Uterus (tissue), 4 donors: ENCODE data around the gene TRPV2. TPM values are rescaled to one million over a fixed set of nuclear protein-coding genes. Genes with fewer than 3 reads are reported as not detected.

ENCODE experiments used
- DNase-seq, 2 donors: peaks; one replicate each; pipeline ENCODE4 v3.0.0-alpha.2; 2019 to 2020
- H3K27ac ChIP-seq, 2 donors: fragments of 200-600 bp; sonication (generic); 1 replicate in 1 of 2; 2 replicates in 1 of 2; pipeline ENCODE4 v1.5.1; 2016 to 2018
- H3K27me3 ChIP-seq, 2 donors: fragments of 200-600 bp; sonication (generic); one replicate each; pipeline ENCODE4 v1.5.1; 2018 to 2019; ENCODE audit warnings: control low read depth in 1 of 2
- H3K36me3 ChIP-seq, 2 donors: fragments of 200-600 bp; sonication (generic); one replicate each; pipeline ENCODE4 v1.5.1; 2019; ENCODE audit warnings: control low read depth in 1 of 2
- H3K4me1 ChIP-seq, 2 donors: fragments of 200-600 bp; sonication (generic); one replicate each; pipeline ENCODE4 v1.5.1; 2018 to 2019; ENCODE audit warnings: control low read depth in 1 of 2
- H3K4me3 ChIP-seq, 2 donors: fragments of 200-600 bp; sonication (generic); 1 replicate in 1 of 2; 2 replicates in 1 of 2; pipeline ENCODE4 v1.5.1; 2018 to 2019; ENCODE audit warnings: mild to moderate bottlenecking in 1 of 2
- H3K9me3 ChIP-seq, 2 donors: fragments of 200-600 bp; sonication (generic); one replicate each; pipeline ENCODE4 v1.5.1; 2019; ENCODE audit warnings: control low read depth in 1 of 2
- POLR2A ChIP-seq, 2 donors: fragments of 450-650 bp; IDR thresholded peaks; one replicate each; pipeline ENCODE4 v1.6.1; 2016; ENCODE audit warnings: antibody characterized with exemption in 2 of 2, mild to moderate bottlenecking in 1 of 2, moderate library complexity in 1 of 2
- intact Hi-C: fragments of 100-400 bp; cut with DNase I; formaldehyde crosslinking; loops from one replicate; pipeline ENCODE4 v1.15.1; 2023; ENCODE audit warnings: low total_unique reads
- total RNA-seq, 4 donors: library from RNA; depleted of rRNA in 3 of 4; stranded (reverse); fragments of >200 nt in 3 of 4; gene quantifications; one replicate each; pipeline versions ENCODE4 v1.1.0 to v1.2.4, GENCODE V29; 2014 to 2023
- TF ChIP-seq, protein P1 (sequence below), 4 experiments: fragments of 200-600 bp in 2 of 4; fragments of 450-650 bp in 2 of 4; sonication (generic) in 2 of 4; IDR thresholded peaks; one replicate each; pipeline ENCODE4 v1.5.1; 2016 to 2019; ENCODE audit warnings: antibody characterized with exemption in 4 of 4, mild to moderate bottlenecking in 2 of 4, moderate library complexity in 1 of 4
- donor health status: DM: yes; HTN: yes; CAD: no.

The TRPV2 gene
- total RNA-seq, 4 donors from 2014 or later = 6.2 to 26.2 (median 12.9) TPM

GRCh38 chr17:16464303-16465051, 49.1 kb downstream of the TRPV2 start:
- TF ChIP-seq, protein P1, sequence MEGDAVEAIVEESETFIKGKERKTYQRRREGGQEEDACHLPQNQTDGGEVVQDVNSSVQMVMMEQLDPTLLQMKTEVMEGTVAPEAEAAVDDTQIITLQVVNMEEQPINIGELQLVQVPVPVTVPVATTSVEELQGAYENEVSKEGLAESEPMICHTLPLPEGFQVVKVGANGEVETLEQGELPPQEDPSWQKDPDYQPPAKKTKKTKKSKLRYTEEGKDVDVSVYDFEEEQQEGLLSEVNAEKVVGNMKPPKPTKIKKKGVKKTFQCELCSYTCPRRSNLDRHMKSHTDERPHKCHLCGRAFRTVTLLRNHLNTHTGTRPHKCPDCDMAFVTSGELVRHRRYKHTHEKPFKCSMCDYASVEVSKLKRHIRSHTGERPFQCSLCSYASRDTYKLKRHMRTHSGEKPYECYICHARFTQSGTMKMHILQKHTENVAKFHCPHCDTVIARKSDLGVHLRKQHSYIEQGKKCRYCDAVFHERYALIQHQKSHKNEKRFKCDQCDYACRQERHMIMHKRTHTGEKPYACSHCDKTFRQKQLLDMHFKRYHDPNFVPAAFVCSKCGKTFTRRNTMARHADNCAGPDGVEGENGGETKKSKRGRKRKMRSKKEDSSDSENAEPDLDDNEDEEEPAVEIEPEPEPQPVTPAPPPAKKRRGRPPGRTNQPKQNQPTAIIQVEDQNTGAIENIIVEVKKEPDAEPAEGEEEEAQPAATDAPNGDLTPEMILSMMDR (IDR thresholded peaks at IDR 0.05) = no peak
- no peak for TF ChIP-seq POLR2A (IDR thresholded peaks at IDR 0.05)
- DNase-seq = no peak
- H3K4me3 ChIP-seq = no peak overlapping the region
- intact Hi-C loops = loop anchor here (5.0 kb wide), 1 partner anchor 38 kb away; no protein-coding TSS in a partner anchor
- no peaks in the 10 kb centered on the region for H3K36me3 ChIP-seq
- H3K9me3 ChIP-seq = no peaks in the 10 kb centered on the region
- no peaks in the 10 kb centered on the region for H3K4me1 ChIP-seq
- H3K27ac ChIP-seq = no peak overlapping the region
- H3K27me3 ChIP-seq = no peaks in the 10 kb centered on the region

DNA sequence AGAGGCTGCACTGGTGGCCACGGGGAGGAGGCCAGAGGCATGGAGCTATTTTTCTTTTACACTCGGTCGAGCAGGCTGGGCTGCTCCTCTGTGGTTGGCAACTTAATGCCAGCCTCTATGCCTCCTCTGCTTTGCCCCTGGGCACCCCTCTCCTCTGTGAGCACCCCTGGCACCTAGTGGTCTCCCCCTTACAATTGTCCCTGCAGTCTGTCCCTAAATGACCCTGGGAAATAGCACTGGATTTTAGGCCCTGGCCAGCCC, 49.6 kb downstream of the TRPV2 start:
- Histone ChIP-seq H3K27me3 (no peaks in the 10 kb centered on the region), H3K36me3 (no peaks in the 10 kb centered on the region), H3K4me3 (no peak overlapping the region), H3K4me1 (no peaks in the 10 kb centered on the region), H3K27ac (no peak overlapping the region), H3K9me3 (no peaks in the 10 kb centered on the region)
- intact Hi-C loops = no loop called here
- TF ChIP-seq POLR2A (IDR thresholded peaks at IDR 0.05) = no peak
- TF ChIP-seq, protein P1 (IDR thresholded peaks at IDR 0.05) = no peak
- no peak for DNase-seq

GRCh38 chr17:16465861-16466338, 50.5 kb downstream of the TRPV2 start:
- Histone ChIP-seq H3K27ac (no peak overlapping the region), H3K27me3 (no peaks in the 10 kb centered on the region), H3K9me3 (no peaks in the 10 kb centered on the region), H3K36me3 (no peaks in the 10 kb centered on the region), H3K4me1 (no peaks in the 10 kb centered on the region), H3K4me3 (no peak overlapping the region)
- no peak for TF ChIP-seq POLR2A (IDR thresholded peaks at IDR 0.05)
- TF ChIP-seq, protein P1 (IDR thresholded peaks at IDR 0.05) = no peak
- DNase-seq = no peak
- intact Hi-C loops = no loop called here

- Histone ChIP-seq H3K27ac (no peak overlapping the region), H3K27me3 (no peaks in the 10 kb centered on the region), H3K4me1 (no peaks in the 10 kb centered on the region), H3K36me3 (no peaks in the 10 kb centered on the region), H3K4me3 (no peak overlapping the region), H3K9me3 (no peaks in the 10 kb centered on the region)
- intact Hi-C loops = no loop called here
- TF ChIP-seq, protein P1 (IDR thresholded peaks at IDR 0.05) = no peak
- TF ChIP-seq POLR2A (IDR thresholded peaks at IDR 0.05) = no peak
- no peak for DNase-seq
These were observed 51.0 kb downstream of the TRPV2 start for GRCh38 chr17:16466407-16466806.

DNA sequence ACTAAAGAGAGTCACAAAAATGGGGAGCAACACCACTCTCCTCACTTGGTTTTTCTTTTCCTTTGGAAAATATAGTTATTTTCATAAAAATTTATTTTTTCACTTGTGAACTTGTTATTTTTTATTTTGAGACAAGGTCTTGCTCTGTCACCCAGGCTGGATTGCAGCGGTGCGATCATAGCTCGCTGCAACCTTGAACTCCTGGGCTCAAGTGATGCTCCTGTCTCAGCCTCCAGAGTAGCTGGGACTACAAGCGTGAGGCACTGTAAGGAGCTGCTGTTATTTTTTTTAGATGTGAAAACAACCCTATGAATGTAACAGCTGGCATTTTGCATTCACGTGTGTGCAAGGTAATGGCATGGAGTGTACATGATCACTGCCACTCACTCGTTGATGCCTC, 51.7 kb downstream of the TRPV2 start:
- H3K27me3 ChIP-seq = no peaks in the 10 kb centered on the region
- no peaks in the 10 kb centered on the region for H3K36me3 ChIP-seq
- H3K4me1 ChIP-seq = no peaks in the 10 kb centered on the region
- H3K27ac ChIP-seq = no peak overlapping the region
- intact Hi-C loops = no loop called here
- no peak for DNase-seq
- H3K4me3 ChIP-seq = no peak overlapping the region
- no peaks in the 10 kb centered on the region for H3K9me3 ChIP-seq
- no peak for TF ChIP-seq POLR2A (IDR thresholded peaks at IDR 0.05)
- TF ChIP-seq, protein P1 (IDR thresholded peaks at IDR 0.05) = no peak
